Stimulated activated CD4-positive, alpha-beta T cell treated with anti-CD3 and anti-CD28 coated beads, Interleukin-1b, Interleukin-23, amount 100 ng/mL, for 1 hour (primary cell): Measurements from ENCODE around the gene MGAT4A.
A peak's percentile ranks its signal among the peaks of the same experiment; 100 is the strongest.

Source experiments
- DNase-seq, 2 donors: peaks; one replicate each; pipeline ENCODE4 v3.0.0-alpha.2; 2020; ENCODE audit warnings: low read depth in 2 of 2

The MGAT4A gene

GRCh38 chr2:98572676-98573075 is 158.3 kb downstream of the MGAT4A start:
- DNase-seq = no peak

- no peak for DNase-seq
Observed at GRCh38 chr2:98572211-98572610, 158.7 kb downstream of the MGAT4A start.

- DNase-seq = no peak
Observed at GRCh38 chr2:98571796-98572195, 159.1 kb downstream of the MGAT4A start.

GRCh38 chr2:98571121-98571701 is 159.7 kb downstream of the MGAT4A start:
- no peak for DNase-seq

- no peak for DNase-seq
Observed at GRCh38 chr2:98570356-98570755, 160.6 kb downstream of the MGAT4A start.

GRCh38 chr2:98569915-98570314 is 161.0 kb downstream of the MGAT4A start:
- DNase-seq = no peak

- DNase-seq = peak; percentile 36 to 59
Observed at GRCh38 chr2:98569197-98569793, 161.6 kb downstream of the MGAT4A start.
